Liver (tissue), 3 donors: ENCODE results near the gene PCDHGB4.

Source experiments
- ATF3 ChIP-seq: IDR thresholded peaks from 2 replicates; pipeline ENCODE4 v1.6.1; 2016; ENCODE audit warnings: antibody characterized with exemption
- CTCF ChIP-seq: fragments of 150-350 bp; IDR thresholded peaks from 2 replicates; pipeline ENCODE4 v1.5.1; 2017; ENCODE audit warnings: improper control_type of control experiment, low read depth, low read length; ENCODE audit not compliant: missing input control
- donor health status: healthy.
- donor health status: healthy.

- TF ChIP-seq ATF3 (no peak), CTCF (no peak)
Observed at GRCh38 chr5:141413540-141414069, 26.1 kb downstream of the PCDHGB4 start.
